PC-3 (cell line): Measurements from ENCODE around the gene ARHGEF17.

Source experiments
- EZH2 ChIP-seq: fragments of 300-600 bp; sonication (generic); IDR thresholded peaks from one replicate; pipeline ENCODE4 v1.6.1; 2017; ENCODE audit warnings: antibody characterized with exemption, mild to moderate bottlenecking, low read length; ENCODE audit not compliant: unreplicated experiment
- EZH2phosphoT487 ChIP-seq: fragments of 300-600 bp; sonication (generic); IDR thresholded peaks from 2 replicates; pipeline ENCODE4 v1.6.1; 2018; ENCODE audit warnings: mild to moderate bottlenecking, antibody characterized with exemption, low read length, borderline replicate concordance
- TF ChIP-seq, protein P1 (sequence below): fragments of 300-600 bp; sonication (generic); conservative IDR thresholded peaks from 2 replicates; pipeline ENCODE4 v1.5.1; 2017; ENCODE audit warnings: antibody characterized with exemption, low read depth, mild to moderate bottlenecking, low read length

DNA sequence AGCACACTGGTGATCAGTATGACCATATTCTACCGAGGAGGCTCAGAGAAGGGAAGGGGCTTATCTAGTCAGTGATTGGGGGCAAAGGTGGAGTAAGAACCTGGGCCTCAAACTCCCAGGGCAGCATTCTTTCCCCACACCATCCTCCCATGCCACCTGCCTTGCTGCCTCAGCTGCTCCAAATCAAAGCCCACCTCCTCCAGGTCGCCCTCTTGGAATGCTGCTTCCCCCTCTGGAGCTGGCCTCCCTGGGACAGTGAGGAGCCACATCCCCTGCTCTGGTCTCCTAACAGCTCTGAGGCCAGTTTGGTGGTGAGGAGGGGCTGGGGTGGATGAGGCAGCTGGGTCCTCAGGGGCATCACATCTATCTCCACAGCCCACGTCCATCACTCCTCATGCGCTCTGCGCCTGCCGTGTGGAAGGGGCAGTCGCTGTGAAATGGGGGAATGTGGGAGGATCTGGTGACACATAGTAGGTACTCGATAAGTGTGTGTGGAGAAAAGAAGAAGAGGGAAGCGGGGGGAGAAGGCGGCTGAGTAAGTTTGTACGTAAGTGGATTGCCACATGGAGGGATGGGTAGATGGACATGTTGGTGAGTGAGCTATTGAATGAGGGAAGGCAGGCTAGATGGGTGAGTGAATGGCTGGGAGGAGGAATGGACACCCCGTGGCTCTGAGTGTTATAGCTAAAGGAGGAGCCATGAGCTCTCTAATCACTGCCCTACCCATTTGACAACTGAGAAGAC, 16.1 kb upstream of the ARHGEF17 start:
- TF ChIP-seq, protein P1, sequence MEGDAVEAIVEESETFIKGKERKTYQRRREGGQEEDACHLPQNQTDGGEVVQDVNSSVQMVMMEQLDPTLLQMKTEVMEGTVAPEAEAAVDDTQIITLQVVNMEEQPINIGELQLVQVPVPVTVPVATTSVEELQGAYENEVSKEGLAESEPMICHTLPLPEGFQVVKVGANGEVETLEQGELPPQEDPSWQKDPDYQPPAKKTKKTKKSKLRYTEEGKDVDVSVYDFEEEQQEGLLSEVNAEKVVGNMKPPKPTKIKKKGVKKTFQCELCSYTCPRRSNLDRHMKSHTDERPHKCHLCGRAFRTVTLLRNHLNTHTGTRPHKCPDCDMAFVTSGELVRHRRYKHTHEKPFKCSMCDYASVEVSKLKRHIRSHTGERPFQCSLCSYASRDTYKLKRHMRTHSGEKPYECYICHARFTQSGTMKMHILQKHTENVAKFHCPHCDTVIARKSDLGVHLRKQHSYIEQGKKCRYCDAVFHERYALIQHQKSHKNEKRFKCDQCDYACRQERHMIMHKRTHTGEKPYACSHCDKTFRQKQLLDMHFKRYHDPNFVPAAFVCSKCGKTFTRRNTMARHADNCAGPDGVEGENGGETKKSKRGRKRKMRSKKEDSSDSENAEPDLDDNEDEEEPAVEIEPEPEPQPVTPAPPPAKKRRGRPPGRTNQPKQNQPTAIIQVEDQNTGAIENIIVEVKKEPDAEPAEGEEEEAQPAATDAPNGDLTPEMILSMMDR: no peak
- TF ChIP-seq EZH2: no peak
- TF ChIP-seq EZH2phosphoT487: no peak
